Psoas muscle (tissue), 8 donors: Measurements from ENCODE around the gene MARCO. TPM values are rescaled to one million over a fixed set of nuclear protein-coding genes. Genes with fewer than 3 reads are reported as not detected.

Experiments used
- ATAC-seq, 4 donors: fragments of 200-7000 bp; cut with Tn5 transposase; one replicate each; pipeline ENCODE4 v1.9.1; 2020; ENCODE audit warnings: moderate library complexity in 3 of 4, mild to moderate bottlenecking in 2 of 4
- DNase-seq, 2 donors: peaks; one replicate each; pipeline ENCODE4 v3.0.0-alpha.2; 2020
- H3K27ac ChIP-seq: fragments of 200-600 bp; one replicate; pipeline ENCODE4 v1.8.0; 2022
- H3K27me3 ChIP-seq, 3 donors: fragments of 200-600 bp in 1 of 3; one replicate each; pipeline versions ENCODE4 v1.6.1 to v1.8.0; 2013 to 2022; ENCODE audit warnings: low read length in 2 of 3, mild to moderate bottlenecking in 2 of 3, moderate library complexity in 1 of 3; ENCODE audit not compliant: insufficient read depth in 3 of 3
- H3K36me3 ChIP-seq, 2 donors: fragments of 200-600 bp in 1 of 2; one replicate each; pipeline versions ENCODE4 v1.6.1 to v1.8.0; 2013 to 2022; ENCODE audit warnings: low read depth in 1 of 2, mild to moderate bottlenecking in 1 of 2, moderate library complexity in 1 of 2; ENCODE audit not compliant: insufficient read depth in 1 of 2
- H3K4me1 ChIP-seq: fragments of 200-600 bp; one replicate; pipeline ENCODE4 v1.8.0; 2022
- H3K4me3 ChIP-seq: fragments of 200-600 bp; one replicate; pipeline ENCODE4 v1.8.0; 2022; ENCODE audit warnings: mild to moderate bottlenecking
- H3K9me3 ChIP-seq: fragments of 200-600 bp; one replicate; pipeline ENCODE4 v1.8.0; 2022
- CTCF ChIP-seq: fragments of 200-600 bp; IDR thresholded peaks from one replicate; pipeline ENCODE4 v1.8.0; 2022; ENCODE audit warnings: antibody characterized with exemption
- WGBS, 3 donors: extraction: QIAGEN DNeasy Blood & Tissue Kit; methylation state at CpG; one replicate each; pipeline versions ENCODE4 v1.1.6 to v1.1.7; 2013; 5-methylcytosine and 5-hydroxymethylcytosine counted together
- intact Hi-C, 2 donors: fragments of 100-400 bp; cut with DNase I; formaldehyde crosslinking; loops; one replicate each; pipeline versions ENCODE4 v1.11.0 to v1.14.2; 2022
- polyA plus RNA-seq, 3 donors: library from polyadenylated mRNA; stranded (reverse); fragments of 200-250 nt; gene quantifications; one replicate each; pipeline ENCODE4 v1.2.3, GENCODE V29; 2013
- total RNA-seq, 4 donors: library from RNA; stranded (reverse); fragmentation: NEBNext Ultra II Directional in 2 of 4; extraction: Animal tissue kit (Norgen Biotek cat#: 25700) in 2 of 4; gene quantifications; one replicate each; pipeline versions ENCODE4 v1.2.1 to v1.2.4, GENCODE V29; 2021 to 2023
- donor health status: healthy with polysubstance abuse.
- donor health status: DM: no; HTN: no; CAD: no; lungs with moderate emphysema.
- donor health status: Bipolar disorder and iron deficiency.
- donor health status: healthy.
- donor health status: DM: yes; HTN: yes; CAD: no.
- donor health status: DM: no; HTN: no; CAD: no.
- donor health status: DM: no; HTN: no; CAD: no.
- donor health status: DM: yes; HTN: yes; CAD: no.

Gene MARCO
- total and polyA plus RNA-seq, 7 donors: 0.18 to 6.1 (median 2.6) TPM

DNA sequence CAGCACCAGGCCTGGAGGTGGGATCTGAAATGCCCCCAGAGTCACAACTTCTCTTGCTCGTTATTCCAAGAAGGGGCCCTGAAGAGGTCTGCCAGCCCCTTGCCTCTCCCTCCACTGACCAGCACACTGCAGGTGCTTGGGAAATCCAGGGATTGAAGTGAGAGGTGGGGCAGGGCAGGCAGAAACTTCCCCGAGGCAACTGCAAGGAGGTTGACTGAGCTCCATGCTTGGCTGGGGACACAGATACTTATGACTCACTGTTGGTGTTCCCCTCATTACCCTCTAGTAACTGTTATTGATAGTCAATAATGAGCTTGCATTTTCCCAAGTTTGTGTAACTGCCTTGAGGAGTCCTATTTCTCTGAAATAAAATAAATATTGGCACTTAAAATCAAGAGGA is 47.5 kb downstream of the MARCO start:
- Histone ChIP-seq H3K4me3 (no peak overlapping the region), H3K27ac (no peak overlapping the region), H3K4me1 (no peaks in the 10 kb centered on the region), H3K36me3 (no peaks in the 10 kb centered on the region), H3K27me3 (peaks cover 0 to 10% (median 2%) of the 10 kb centered on the region in 3 donors), H3K9me3 (no peaks in the 10 kb centered on the region)
- 31 to 35% (median 33%) methylated on average over 2 of the region's 2 CpGs for WGBS, 3 donors
- DNase-seq: no peak
- no peak for ATAC-seq
- intact Hi-C loops: no loop called here
- TF ChIP-seq CTCF: no peak

DNA sequence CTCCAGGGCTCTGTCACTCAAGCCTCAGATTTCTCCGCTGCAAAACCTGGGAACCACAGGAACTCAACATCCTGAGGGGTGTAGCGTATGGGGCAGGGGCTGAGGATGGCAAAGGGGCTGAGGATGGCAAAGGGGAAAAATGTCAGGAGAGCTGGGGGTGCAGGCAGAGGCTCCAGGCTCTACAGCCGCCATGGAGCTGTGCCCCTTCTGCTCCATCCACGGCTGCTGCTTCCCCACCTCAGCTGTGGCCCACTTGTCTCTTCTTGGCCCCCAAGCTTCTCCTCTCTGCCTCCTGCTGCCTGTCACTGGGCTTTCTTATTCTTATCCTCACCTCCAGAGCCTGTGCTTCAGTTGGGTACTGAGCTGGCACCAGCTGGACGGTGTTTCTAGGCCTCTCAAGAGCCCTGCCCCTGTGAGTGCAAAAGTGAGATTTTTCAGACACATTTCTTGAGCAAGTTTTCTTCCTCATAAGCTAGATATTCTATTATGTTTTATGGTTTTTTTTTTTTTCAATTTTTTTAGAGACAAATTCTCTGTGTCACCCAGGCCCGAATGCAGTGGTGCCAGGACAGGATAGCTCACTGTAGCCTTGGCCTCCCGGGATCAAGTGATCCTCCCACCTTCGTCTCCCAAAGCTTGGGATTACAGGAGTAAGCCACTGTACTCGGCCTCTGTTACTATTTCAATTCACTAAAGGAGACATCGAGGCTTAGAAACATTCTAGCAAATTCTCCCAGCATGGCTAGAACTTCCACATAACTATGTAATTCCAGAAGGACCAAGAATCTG is 49.0 kb downstream of the MARCO start:
- intact Hi-C loops: no loop called here
- H3K36me3 ChIP-seq: no peaks in the 10 kb centered on the region
- no peak for TF ChIP-seq CTCF
- no peaks in the 10 kb centered on the region for H3K9me3 ChIP-seq
- no peak for ATAC-seq
- H3K4me1 ChIP-seq: no peaks in the 10 kb centered on the region
- no peak for DNase-seq
- peaks cover 0 to 5% (median 2%) of the 10 kb centered on the region in 3 donors for H3K27me3 ChIP-seq
- H3K27ac ChIP-seq: no peak overlapping the region
- H3K4me3 ChIP-seq: no peak overlapping the region
- 78 to 85% (median 81%) methylated on average over 10 of the region's 10 CpGs for WGBS, 3 donors

GRCh38 chr2:118991554-118991953 is 49.6 kb downstream of the MARCO start:
- Histone ChIP-seq H3K27ac (no peak overlapping the region), H3K4me1 (no peaks in the 10 kb centered on the region), H3K4me3 (no peak overlapping the region), H3K36me3 (no peaks in the 10 kb centered on the region), H3K9me3 (no peaks in the 10 kb centered on the region), H3K27me3 (peaks cover 0 to 5% (median 2%) of the 10 kb centered on the region in 3 donors)
- no peak for DNase-seq
- no peak for TF ChIP-seq CTCF
- 84 to 96% (median 91%) methylated on average over 1 of the region's 1 CpG for WGBS, 3 donors
- ATAC-seq: no peak
- intact Hi-C loops: no loop called here

GRCh38 chr2:118992740-118993391 is 50.9 kb downstream of the MARCO start:
- Histone ChIP-seq H3K27me3 (peaks cover 0 to 2% (median 2%) of the 10 kb centered on the region in 3 donors), H3K27ac (no peak overlapping the region), H3K4me3 (no peak overlapping the region), H3K4me1 (no peaks in the 10 kb centered on the region), H3K9me3 (no peaks in the 10 kb centered on the region), H3K36me3 (no peaks in the 10 kb centered on the region)
- no peak for ATAC-seq
- intact Hi-C loops: no loop called here
- DNase-seq: no peak
- no peak for TF ChIP-seq CTCF
- WGBS, 3 donors: 76 to 80% (median 78%) methylated on average over 13 of the region's 13 CpGs
